Right lung (tissue), 5 donors: ENCODE results near the gene ACER2. TPM values are rescaled to one million over a fixed set of nuclear protein-coding genes. Genes with fewer than 3 reads are reported as not detected.
"Not testable (repeated sequence)": the region's sequence is repeated elsewhere in the genome, so short reads cannot be mapped to it uniquely, and the experiment has no call there.

ENCODE experiments used
- DNase-seq, 2 donors: peaks; one replicate each; pipeline ENCODE4 v3.0.0-alpha.2; 2013
- polyA plus RNA-seq, 5 donors: library from polyadenylated mRNA; unstranded; fragments of 120-200 nt; gene quantifications; one replicate each; pipeline versions ENCODE4 v1.2.1 to v1.2.3, GENCODE V29; 2013; ENCODE audit warnings: inconsistent platforms in 1 of 5, low replicate concordance in 1 of 5; ENCODE audit not compliant: insufficient read length in 5 of 5, insufficient read depth in 1 of 5

ACER2 gene
- polyA plus RNA-seq, 5 donors, result 1.9 to 3.6 (median 3.2) TPM

DNA sequence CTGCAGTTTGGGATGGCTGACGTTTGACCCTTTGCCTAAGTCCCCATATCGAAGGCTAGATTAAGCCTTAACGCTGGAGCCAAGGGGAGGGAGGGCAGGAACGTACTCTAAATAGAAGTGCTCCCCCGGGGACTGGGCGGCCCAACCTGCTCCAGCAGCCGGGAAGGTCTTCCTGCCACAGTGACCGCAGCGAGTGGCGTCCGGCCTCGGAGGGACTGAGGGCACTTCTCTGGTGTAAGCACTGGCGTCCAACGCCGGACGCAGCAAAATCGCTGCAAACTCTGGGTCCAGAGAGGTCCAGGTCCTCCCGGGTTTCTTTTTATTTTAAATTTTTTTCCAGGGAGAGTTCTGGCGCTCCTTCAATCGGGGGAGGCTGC lies 505 bp upstream of the ACER2 start:
- DNase-seq, result peak in 1 of 2 donors; percentile 13

DNA sequence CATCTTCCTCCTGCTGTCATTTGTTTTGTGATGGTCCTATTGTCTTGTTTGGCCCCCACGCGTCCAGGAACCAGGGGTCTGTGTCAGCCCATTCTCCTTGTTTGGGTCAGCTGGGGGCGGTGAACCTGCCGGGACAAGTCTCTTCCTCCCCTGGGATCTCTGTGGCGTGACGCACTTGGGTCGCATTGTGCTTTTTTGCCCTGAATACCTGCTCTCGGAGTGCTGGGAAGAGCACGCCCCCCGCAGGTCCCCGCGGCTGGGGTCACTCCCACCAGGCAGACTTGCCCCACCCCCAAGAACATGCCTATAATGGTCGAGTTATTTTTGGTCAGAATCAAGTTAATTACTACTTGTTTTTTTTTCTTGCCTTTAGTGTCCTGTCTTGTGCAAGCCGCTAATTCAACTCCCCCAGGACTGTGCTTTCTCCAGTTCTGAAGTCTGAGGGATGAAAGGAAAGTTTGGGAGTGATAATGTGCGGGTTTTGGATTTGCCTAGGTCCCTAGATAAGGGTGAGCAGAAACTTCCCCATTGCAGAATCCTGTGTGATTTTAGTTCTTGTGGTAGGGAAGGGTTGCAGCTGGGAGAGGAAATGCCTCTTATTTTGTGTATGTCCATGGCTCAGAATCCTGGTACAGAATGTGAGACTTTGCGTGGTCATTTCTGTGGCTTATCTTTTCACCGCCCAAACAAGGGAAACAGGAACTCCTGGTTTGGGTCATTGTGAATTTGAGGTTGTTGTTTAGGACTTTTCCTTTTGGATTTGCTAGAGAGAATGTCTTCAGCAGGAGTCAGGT lies 789 bp downstream of the ACER2 start:
- peak in 1 of 2 donors; percentile 17 for DNase-seq

DNA sequence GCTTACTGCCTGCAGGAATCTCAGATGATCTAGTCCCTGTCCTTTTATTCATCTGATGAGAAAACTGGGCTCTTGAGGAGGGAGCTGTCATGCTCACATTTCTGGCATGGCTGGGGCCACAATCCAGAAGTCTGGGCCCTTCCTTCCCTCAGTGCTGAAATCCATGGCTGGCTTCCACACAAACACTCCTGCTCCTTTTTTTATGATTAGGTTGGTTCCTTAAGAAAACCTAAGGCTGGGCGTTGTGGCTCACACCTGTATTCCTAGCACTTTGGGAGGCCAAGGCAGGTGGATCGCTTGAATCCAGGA lies 1.3 kb downstream of the ACER2 start:
- DNase-seq, result no peak

DNA sequence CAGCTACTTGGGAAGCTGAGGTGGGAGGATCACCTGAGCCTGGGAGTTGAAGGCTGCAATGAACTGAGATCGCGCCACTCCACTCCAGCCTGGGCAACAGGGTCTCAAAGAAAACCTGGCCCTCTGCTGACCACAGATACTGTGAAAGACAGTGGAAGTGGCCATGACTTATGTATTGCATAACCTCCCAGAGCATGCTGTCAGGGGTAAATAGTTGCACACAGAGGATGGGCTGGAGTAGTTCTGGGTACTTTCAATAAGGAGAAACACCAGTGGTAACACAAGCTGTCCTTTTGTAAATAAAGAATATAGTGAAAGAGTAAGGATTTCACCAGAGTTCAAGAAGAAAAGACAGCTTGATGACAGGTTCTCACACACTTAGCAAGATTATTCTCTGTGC lies 1.8 kb downstream of the ACER2 start:
- no peak for DNase-seq

DNA sequence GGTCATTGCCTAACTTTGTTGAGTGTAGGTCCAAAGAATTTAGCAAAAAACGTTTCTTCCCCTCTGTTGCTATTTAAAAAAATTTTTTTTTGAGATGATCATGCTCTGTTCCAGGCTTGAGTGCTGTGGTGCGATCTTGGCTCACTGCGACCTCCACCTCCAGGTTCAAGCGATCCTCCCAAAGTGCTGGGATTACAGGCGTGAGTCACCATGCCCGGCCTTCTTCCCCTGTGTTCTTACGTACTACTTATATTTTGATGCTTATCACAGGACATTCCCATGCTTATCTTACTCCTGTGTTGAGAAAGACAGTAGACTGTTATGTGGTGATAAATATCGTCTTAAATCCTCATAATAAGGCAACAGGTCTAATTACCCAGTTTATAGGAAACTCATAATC lies 2.5 kb downstream of the ACER2 start:
- no peak for DNase-seq

DNA sequence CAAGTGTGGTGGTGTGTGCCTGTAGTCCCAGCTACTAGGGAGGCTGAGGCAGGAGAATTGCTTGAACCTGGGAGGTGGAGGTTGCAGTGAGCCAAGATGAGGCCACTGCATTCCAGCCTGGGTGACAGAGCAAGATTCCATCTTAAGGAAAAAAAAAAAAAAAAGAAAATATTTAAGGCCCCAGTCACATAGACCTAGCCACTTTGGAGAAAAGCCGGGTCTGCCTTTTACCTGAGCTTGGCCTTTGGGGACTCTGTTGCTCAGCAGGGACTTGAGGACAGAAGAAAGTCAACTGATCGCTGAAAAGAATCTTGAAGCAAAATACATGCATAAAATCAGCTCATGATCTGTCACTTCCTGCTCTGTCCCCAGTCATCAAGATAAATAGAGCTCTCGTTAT lies 4.6 kb downstream of the ACER2 start:
- not testable (repeated sequence) for DNase-seq

DNA sequence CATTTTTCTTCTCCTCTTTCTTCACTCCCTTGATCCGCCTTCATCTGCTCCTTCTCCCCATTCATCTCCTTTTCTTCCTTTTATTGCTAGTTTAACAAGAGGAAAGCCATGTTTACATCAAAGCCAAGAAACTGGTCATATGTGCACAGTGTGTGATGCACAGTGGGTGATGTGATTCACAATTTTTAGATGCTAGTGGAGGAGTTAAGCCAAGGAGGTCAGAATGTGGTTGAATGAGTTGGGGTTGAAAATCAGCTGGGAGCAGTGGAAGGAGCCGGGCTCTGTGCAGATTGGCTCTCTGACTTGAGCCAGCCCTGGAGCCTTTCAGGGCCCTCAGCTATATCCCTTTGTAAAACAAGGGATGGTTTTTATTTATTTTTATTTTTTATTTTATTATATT lies 7.3 kb downstream of the ACER2 start:
- no peak for DNase-seq

DNA sequence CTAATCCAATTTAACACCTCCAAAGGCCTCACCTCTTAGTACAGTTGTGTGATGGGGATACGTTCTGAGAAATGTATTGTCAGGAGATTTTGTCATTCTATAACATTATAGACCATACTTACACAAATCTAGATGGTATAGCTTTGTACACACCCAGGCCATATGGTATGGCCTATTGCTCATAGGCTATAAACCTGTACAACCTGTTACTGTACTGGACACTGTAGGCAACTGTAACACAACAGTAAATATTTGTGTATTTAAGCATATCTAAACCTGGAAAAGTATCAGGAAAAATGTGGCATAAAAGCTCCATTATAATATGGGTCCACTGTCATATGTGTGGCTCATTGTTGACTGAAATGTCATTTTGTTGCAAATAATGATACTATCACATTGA lies 12.1 kb downstream of the ACER2 start:
- no peak for DNase-seq

DNA sequence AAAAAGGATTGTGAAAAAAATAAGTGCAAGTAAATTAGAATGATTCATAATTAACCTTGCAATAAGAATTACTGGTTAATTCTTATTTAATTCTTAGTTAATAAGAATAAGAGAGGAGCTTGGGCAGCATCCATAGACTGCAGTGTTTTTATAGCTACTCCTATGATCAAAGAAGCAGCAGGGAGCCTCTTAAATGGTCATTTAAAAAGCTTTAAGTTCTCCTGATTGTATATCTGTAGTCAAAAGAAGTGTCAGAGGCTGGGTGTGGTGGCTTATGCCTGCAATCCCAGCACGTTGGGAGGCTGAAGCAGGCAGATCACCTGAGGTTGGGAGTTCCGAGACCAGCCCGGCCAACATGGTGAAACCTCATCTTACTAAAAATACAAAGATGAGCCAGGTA lies 14.4 kb downstream of the ACER2 start:
- DNase-seq, result no peak

DNA sequence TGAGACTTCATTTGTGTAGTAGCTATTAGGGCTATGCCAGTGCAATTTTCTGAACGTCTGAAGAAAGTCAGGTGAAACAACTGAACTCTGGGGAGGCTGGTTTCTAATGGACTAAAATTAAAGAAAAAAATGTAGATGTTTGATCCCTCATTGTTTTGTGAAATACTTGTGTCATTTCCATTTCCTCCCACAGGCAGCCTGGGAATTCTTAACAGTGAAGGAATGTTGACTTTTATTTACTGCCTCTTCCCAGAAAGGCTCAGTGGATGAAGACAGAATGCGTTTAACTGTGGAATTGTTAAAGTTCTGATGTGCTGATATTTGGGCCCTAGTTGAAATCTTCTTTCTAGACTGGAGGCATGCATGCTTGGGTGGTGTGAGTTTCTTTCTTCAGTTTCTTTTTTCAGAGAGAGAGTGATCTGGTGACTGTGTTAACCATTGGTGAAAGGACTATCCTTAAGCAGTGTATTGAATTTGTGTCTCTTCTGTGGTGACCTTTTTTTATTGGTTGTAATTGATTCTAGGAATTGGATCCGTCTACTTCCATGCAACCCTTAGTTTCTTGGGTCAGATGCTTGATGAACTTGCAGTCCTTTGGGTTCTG lies 15.5 kb downstream of the ACER2 start:
- DNase-seq, result no peak

DNA sequence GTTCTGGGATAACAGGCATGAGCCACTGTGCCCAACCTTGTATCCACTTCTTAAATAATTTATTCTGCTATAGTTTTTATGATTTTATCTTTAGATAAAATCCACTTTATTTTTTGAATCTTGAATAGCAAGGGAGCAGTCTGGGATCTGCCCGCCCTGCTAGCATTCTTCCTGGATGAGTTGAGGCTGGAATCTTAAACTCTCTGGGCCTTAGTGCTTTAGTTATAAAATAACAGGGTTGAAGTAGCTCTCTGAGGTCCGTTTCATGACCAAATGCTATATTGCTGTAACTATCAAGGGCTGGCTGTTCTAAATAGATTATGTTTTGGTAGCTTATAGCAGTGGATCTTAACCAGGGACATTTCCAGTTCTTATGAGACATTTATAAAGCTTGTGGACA lies 20.8 kb downstream of the ACER2 start:
- DNase-seq, result no peak

DNA sequence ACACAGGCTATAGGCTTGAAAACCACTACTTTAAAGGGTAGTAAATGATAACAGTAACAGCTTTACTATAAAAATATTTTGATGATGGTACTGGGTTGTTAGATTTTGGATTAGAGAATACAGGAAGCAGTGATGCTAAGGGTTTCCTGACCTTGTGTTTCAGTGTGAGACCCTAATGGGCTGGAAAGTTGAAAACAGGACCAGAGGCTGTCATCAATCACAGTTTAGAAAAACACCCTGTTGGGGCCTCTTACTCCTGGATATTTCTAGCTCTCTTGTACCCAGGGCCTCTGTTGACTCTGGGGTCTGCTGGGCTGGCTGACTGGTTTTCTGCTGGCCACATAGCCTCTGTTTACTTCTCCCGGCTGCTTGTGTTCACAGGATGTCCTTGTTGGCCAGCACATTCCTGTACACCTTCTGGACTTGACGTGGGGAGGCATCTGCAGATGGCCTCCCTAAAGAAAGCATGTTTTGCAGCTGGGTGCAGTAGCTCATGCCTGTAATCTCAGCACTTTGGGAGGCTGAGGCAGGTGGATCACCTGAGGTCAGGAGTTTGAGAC lies 21.5 kb downstream of the ACER2 start:
- no peak for DNase-seq

DNA sequence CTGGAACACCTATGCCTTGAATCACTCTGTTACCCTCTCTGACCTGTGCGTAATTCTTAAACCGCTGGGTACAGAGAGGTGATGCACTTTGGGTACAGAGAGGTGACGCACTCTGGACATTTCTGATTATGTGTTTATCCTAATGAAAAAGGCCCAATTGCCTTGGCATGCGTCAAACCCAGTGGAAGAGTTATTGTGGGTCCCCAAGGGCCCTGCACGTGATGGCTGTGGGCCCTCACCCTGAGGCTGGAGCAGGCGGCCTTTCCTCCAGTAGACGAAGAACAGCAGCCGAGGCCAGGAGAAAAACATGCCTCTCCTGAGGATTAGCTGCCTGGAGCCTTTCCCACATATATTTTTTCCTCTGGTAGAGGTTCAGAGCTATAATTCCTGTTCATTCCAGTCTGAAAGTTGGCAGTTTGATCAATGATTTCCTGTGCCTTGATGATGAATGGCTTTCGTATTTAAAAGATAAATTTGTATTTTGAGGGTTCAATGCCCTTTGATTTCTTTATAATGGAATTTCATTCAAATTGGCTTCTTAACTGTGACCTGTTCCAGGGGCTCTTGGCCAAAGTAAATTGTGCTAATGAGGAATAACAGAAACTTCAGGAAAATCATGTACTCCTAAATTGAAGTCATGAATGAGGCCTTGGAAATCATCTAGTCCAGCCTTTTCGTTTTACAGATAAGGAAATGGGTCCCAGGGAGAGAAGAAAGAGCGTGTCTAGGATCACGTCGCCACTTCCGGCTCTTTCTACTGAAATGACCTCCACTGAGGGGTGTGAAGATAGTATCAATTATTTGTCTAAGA lies 22.8 kb downstream of the ACER2 start:
- DNase-seq, result no peak

DNA sequence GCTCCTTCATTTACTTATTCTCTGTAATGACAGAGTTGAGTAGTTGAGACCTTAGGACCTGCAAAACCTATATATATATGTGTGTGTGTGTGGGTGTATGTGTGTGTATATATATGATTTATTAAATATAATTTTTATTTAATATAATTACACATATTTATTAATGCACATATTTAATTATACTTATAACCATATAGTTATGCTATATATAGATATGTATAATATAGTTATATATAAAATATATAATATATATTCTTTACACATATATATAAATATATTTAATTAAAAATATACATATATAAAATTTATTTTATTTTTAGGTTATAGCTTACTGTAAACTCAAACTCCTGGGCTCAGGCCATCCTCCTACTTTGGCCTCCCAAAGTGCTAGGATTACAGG lies 23.7 kb downstream of the ACER2 start:
- no peak for DNase-seq

DNA sequence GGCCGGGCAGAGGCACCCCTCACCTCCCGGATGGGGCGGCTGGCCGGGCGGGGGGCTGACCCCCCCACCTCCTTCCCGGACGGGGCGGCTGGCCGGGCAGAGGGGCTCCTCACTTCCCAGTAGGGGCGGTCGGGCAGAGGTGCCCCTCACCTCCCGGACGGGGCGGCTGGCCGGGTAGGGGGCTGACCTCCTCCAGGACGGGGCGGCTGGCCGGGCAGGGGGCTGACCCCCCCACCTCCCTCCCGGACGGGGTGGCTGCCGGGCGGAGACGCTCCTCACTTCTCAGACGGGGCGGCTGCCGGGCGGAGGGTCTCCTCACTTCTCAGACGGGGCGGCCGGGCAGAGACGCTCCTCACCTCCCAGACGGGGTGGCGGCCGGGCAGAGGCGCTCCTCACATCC lies 24.9 kb downstream of the ACER2 start:
- DNase-seq, result not testable (repeated sequence)

DNA sequence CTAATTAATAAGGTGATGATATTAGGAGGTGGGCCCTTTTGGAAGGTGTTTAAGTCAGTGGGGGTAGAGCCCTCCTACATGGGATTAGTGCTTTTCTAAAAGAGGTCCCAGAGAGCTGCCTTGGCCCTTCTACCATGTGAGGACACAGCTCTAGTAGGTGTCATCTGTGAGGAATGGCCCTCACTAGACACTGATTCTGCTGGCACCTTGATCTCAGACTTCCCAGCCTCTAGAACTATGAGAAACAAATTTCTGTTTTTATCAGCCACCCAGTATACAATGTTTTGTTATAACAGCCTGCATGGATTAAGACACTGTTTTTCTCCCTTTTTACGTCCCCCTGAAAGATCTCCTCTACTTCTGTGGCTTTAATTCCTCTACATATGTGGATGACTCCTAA lies 31.6 kb downstream of the ACER2 start:
- DNase-seq, result no peak

DNA sequence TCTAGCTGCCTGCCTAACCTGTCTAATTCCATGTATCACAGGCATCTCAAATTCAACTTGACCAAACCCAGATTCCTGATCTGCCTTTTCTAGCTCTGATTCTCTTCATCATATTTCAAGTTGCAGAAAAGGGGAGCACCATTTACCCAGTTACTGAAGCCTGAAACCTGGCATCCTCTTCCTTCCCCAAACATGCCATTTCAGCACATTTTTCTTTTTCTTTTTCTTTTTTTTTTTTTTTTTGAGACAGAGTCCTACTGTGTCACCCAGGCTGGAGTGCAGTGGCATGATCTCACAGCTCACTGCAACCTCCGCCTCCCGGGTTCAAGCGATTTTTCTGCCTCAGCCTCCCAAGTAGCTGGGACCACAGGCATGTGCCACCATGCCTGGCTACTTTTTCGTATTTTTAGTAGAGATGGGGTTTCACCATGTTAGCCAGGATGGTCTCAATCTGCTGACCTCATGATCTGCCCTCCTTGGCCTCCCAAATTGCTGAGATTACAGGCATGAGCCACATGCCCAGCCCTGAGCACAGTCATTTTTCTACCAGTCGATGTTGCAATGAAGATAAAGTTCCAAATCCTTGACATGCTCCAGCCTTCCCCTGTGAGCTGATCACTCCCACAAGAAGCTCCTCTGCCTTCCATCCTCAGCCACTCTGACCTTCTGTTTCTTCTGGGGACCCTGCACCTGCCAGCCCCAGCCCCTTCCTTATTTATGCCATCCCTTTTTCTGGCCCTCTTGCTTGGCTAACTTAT lies 32.2 kb downstream of the ACER2 start:
- no peak for DNase-seq

DNA sequence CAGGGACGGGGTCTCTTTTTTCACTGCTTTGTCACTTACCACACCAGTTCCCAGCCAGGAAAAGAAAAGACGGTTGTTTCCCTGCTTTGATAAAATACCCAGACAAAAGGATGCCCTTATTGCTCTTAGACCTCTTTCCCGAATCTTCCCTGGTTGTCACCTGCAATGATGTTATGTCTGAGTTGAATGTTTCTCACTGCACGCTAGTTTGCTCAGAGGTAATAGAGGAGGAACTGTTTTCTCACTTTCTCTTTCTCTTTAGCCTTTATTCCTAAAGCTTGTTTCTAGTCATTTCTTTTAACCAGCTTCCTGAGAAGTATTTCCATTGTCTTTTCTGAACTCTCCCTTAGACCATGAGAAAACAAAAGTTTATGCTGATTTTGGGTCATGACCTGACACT lies 32.9 kb downstream of the ACER2 start:
- no peak for DNase-seq

DNA sequence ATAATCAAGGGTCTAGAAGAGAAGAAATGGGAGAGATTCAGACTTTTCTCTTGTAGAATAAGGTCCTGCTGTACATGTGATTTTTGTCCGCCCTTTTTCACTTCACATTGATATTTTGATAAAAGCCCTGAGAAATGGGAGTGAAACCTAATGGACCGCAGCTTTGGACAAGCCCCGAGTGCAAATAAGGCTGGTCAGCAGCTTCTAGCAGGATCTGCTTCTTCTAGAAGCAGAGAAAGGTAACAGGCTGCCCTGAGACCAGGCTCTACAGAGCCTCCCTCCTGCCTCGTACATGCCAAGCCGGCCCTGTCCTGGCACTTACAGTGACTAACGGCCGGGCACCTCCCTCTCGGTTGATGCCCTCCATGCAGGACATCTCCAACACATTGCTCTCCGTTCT lies 33.4 kb downstream of the ACER2 start:
- no peak for DNase-seq

DNA sequence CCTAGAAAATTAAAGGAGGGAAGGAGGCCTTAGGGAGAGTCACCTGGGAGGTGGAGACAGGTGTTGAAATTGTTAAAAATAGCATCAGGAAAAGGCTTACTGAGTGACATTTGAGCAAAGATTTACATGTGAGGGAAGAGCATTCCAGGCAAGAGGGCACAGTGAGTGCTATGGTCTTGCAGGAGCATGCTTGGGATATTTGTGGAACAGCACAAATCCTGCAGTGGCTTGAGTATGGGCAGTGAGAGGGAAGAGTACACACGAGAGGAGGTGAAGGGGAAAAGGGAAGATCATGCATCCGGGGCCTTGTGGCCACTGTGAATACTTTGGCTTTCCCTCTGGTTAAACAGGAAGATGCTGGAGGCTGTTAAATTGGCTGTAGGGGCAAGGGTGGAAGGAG lies 36.6 kb downstream of the ACER2 start:
- no peak for DNase-seq

DNA sequence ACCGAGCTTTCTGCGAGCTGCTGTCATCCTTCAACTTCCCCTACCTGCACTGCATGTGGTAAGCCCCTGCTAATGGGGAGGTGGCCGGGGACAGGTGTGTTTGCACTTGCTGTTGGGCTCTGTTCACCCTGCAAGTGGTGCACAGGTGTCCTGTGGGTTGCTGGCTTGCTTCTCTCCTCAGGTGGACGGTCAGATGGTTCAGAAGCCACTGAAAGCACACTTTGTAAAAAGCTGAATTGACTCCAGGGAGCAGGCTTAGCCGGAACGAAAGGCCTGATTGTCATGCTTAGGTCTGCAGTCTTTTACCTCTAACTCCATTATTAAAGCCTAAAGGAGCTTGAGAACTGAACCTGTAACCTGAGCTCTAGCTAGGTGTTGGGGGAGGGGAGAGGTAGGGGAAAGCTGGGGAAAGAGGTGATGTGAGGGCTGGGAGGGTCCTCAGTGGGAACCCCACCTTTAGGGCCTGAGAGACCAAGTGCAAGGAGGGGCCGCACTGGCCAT lies 37.6 kb downstream of the ACER2 start:
- no peak for DNase-seq
